Right cardiac atrium (tissue), 5 donors: Measurements from ENCODE around the gene C12orf56. TPM values are rescaled to one million over a fixed set of nuclear protein-coding genes. Genes with fewer than 3 reads are reported as not detected.

ENCODE experiments used
- ATAC-seq, 2 donors: fragments of 200-7000 bp; cut with Tn5 transposase; one replicate each; pipeline versions ENCODE4 v1.8.0 to v1.9.1; 2020; ENCODE audit warnings: moderate library complexity in 2 of 2, mild to moderate bottlenecking in 1 of 2
- DNase-seq, 3 donors: peaks; one replicate each; pipeline ENCODE4 v3.0.0-alpha.2; 2020
- H3K27ac ChIP-seq: one replicate; pipeline ENCODE4 v1.5.1; 2013; ENCODE audit warnings: mild to moderate bottlenecking, low read length, control low read depth, moderate library complexity
- H3K27me3 ChIP-seq: one replicate; pipeline ENCODE4 v1.6.1; 2013; ENCODE audit not compliant: control insufficient read depth, insufficient read depth
- H3K4me1 ChIP-seq: one replicate; pipeline ENCODE4 v1.6.1; 2013; ENCODE audit warnings: low read length; ENCODE audit not compliant: control insufficient read depth, insufficient read depth
- H3K4me3 ChIP-seq: one replicate; pipeline ENCODE4 v1.5.1; 2013; ENCODE audit warnings: low read length, control low read depth
- H3K9me3 ChIP-seq: one replicate; pipeline ENCODE4 v1.6.1; 2013; ENCODE audit warnings: low read length; ENCODE audit not compliant: control insufficient read depth
- WGBS: extraction: QIAGEN DNeasy Blood & Tissue Kit; methylation state at CpG from one replicate; pipeline ENCODE4 v1.1.7; 2013; 5-methylcytosine and 5-hydroxymethylcytosine counted together
- intact Hi-C, 4 donors: fragments of 100-400 bp; cut with DNase I; formaldehyde crosslinking; loops; one replicate each; pipeline versions ENCODE4 v1.11.0 to v1.14.0; 2022 to 2023
- long read RNA-seq, 4 donors: library from polyadenylated mRNA; unstranded; transcript quantifications; one replicate each; pipeline ENCODE4 v2.0.0, GENCODE V29; 2020 to 2021
- polyA plus RNA-seq: library from polyadenylated mRNA; stranded (reverse); fragments of 200-250 nt; gene quantifications from one replicate; pipeline ENCODE4 v1.2.3, GENCODE V29; 2013
- total RNA-seq, 4 donors: library from RNA; stranded (reverse); fragmentation: NEBNext Ultra II Directional; extraction: Animal tissue kit (Norgen Biotek cat#: 25700); gene quantifications; one replicate each; pipeline ENCODE4 v1.2.1, GENCODE V29; 2021
- donor health status: healthy with polysubstance abuse.
- donor health status: DM: no; HTN: yes; CAD: no.
- donor health status: DM: no; HTN: no; CAD: no.
- donor health status: DM: no; HTN: yes; CAD: no; lungs with severe emphysema.
- donor health status: DM: yes; HTN: yes; CAD: no.

The C12orf56 gene
- total RNA-seq: not detected
- not detected for polyA plus RNA-seq
- long read RNA-seq, donor 1: 0 reads
- long read RNA-seq, donor 2: 0 reads
- long read RNA-seq, donor 3: 0 reads
- long read RNA-seq, donor 4: 0 reads

GRCh38 chr12:64390275-64390851 lies at the start of gene C12orf56:
TSS of gene C12orf56 (minus strand) at chr12:64390758. CDS start at chr12:64390565, 193 bp downstream.
- intact Hi-C loops: no loop called here
- DNase-seq: peak in 2 of 3 donors; percentile 56 to 62
- H3K27ac ChIP-seq: no peak within 1 kb of the TSS
- peak within 1 kb of the TSS; percentile 26 for H3K4me3 ChIP-seq
- H3K4me1 ChIP-seq: no peaks in the 10 kb centered on the region
- 2% methylated on average over 66 of the region's 66 CpGs for WGBS
- H3K27me3 ChIP-seq: no peaks in the 10 kb centered on the region
- peak; percentile 36 to 52 for ATAC-seq
- no peaks in the 10 kb centered on the region for H3K9me3 ChIP-seq

- Histone ChIP-seq H3K4me3 (no peak overlapping the region), H3K27me3 (no peaks in the 10 kb centered on the region), H3K4me1 (no peaks in the 10 kb centered on the region), H3K27ac (no peak overlapping the region), H3K9me3 (no peaks in the 10 kb centered on the region)
- DNase-seq (no peak), ATAC-seq (no peak)
- WGBS: 97% methylated on average over 1 of the region's 1 CpG
- intact Hi-C loops: no loop called here
Observed at GRCh38 chr12:64440100-64440499, 49.5 kb upstream of the C12orf56 start.

- Histone ChIP-seq H3K4me3 (no peak overlapping the region), H3K27ac (no peak overlapping the region), H3K4me1 (no peaks in the 10 kb centered on the region), H3K27me3 (no peaks in the 10 kb centered on the region), H3K9me3 (no peaks in the 10 kb centered on the region)
- DNase-seq (no peak), ATAC-seq (no peak)
- intact Hi-C loops: no loop called here
- 95% methylated on average over 5 of the region's 5 CpGs for WGBS
Observed at GRCh38 chr12:64433915-64434314, 43.4 kb upstream of the C12orf56 start.

- H3K4me3 ChIP-seq: no peak overlapping the region
- H3K27me3 ChIP-seq: no peaks in the 10 kb centered on the region
- ATAC-seq (no peak), DNase-seq (no peak)
- WGBS: 95% methylated on average over 4 of the region's 4 CpGs
- no peaks in the 10 kb centered on the region for H3K4me1 ChIP-seq
- no peaks in the 10 kb centered on the region for H3K9me3 ChIP-seq
- intact Hi-C loops: no loop called here
- H3K27ac ChIP-seq: no peak overlapping the region
Observed at GRCh38 chr12:64431791-64432190, 41.2 kb upstream of the C12orf56 start.

GRCh38 chr12:64430886-64431285 lies 40.3 kb upstream of the C12orf56 start:
- Histone ChIP-seq H3K27ac (no peak overlapping the region), H3K4me3 (no peak overlapping the region), H3K9me3 (no peaks in the 10 kb centered on the region), H3K27me3 (no peaks in the 10 kb centered on the region), H3K4me1 (no peaks in the 10 kb centered on the region)
- intact Hi-C loops: no loop called here
- WGBS: 72% methylated on average over 2 of the region's 2 CpGs
- ATAC-seq (no peak), DNase-seq (no peak)

- no peaks in the 10 kb centered on the region for H3K9me3 ChIP-seq
- no peak overlapping the region for H3K4me3 ChIP-seq
- no peak for DNase-seq
- intact Hi-C loops: loop anchor here in 2 of 4 donors (10.0 kb wide), 2 partner anchors 56 to 66 kb away; no protein-coding TSS in a partner anchor
- H3K4me1 ChIP-seq: no peaks in the 10 kb centered on the region
- WGBS: 92% methylated on average over 4 of the region's 4 CpGs
- ATAC-seq: no peak
- no peak overlapping the region for H3K27ac ChIP-seq
- no peaks in the 10 kb centered on the region for H3K27me3 ChIP-seq
Observed at GRCh38 chr12:64428956-64429355, 38.4 kb upstream of the C12orf56 start.

- H3K4me3 ChIP-seq: no peak overlapping the region
- no peaks in the 10 kb centered on the region for H3K4me1 ChIP-seq
- ATAC-seq (no peak), DNase-seq (no peak)
- H3K27ac ChIP-seq: no peak overlapping the region
- WGBS: 26% methylated on average over 1 of the region's 1 CpG
- no peaks in the 10 kb centered on the region for H3K27me3 ChIP-seq
- H3K9me3 ChIP-seq: no peaks in the 10 kb centered on the region
- intact Hi-C loops: loop anchor here in 2 of 4 donors (10.0 kb wide), 2 partner anchors 57 to 67 kb away; no protein-coding TSS in a partner anchor
Observed at GRCh38 chr12:64427988-64428387, 37.4 kb upstream of the C12orf56 start.

GRCh38 chr12:64419696-64420095 lies 29.1 kb upstream of the C12orf56 start:
- no peak for ATAC-seq
- no peaks in the 10 kb centered on the region for H3K27me3 ChIP-seq
- H3K27ac ChIP-seq: no peak overlapping the region
- intact Hi-C loops: loop anchor here in 2 of 4 donors (10.0 kb wide), 2 partner anchors 65 to 75 kb away; no protein-coding TSS in a partner anchor
- H3K4me1 ChIP-seq: no peaks in the 10 kb centered on the region
- 72% methylated on average over 3 of the region's 3 CpGs for WGBS
- DNase-seq: no peak
- H3K9me3 ChIP-seq: no peaks in the 10 kb centered on the region
- H3K4me3 ChIP-seq: no peak overlapping the region

GRCh38 chr12:64418209-64418608 lies 27.7 kb upstream of the C12orf56 start:
- no peaks in the 10 kb centered on the region for H3K27me3 ChIP-seq
- DNase-seq: no peak
- H3K4me1 ChIP-seq: no peaks in the 10 kb centered on the region
- no peak overlapping the region for H3K27ac ChIP-seq
- no peaks in the 10 kb centered on the region for H3K9me3 ChIP-seq
- no peak for ATAC-seq
- H3K4me3 ChIP-seq: no peak overlapping the region
- intact Hi-C loops: no loop called here

- H3K27ac ChIP-seq: no peak overlapping the region
- no peak for DNase-seq
- no peaks in the 10 kb centered on the region for H3K4me1 ChIP-seq
- intact Hi-C loops: no loop called here
- ATAC-seq: no peak
- no peaks in the 10 kb centered on the region for H3K27me3 ChIP-seq
- whole genome bisulfite sequencing: 84% methylated on average over 2 of the region's 2 CpGs
- H3K4me3 ChIP-seq: no peak overlapping the region
- no peaks in the 10 kb centered on the region for H3K9me3 ChIP-seq
Observed at GRCh38 chr12:64413884-64414283, 23.3 kb upstream of the C12orf56 start.

- no peak overlapping the region for H3K4me3 ChIP-seq
- H3K9me3 ChIP-seq: no peaks in the 10 kb centered on the region
- 95% methylated on average over 2 of the region's 2 CpGs for WGBS
- no peak for DNase-seq
- H3K27ac ChIP-seq: no peak overlapping the region
- intact Hi-C loops: no loop called here
- H3K27me3 ChIP-seq: no peaks in the 10 kb centered on the region
- ATAC-seq: no peak
- H3K4me1 ChIP-seq: no peaks in the 10 kb centered on the region
Observed at GRCh38 chr12:64412459-64412858, 21.9 kb upstream of the C12orf56 start.

GRCh38 chr12:64411427-64411826 lies 20.9 kb upstream of the C12orf56 start:
- no peaks in the 10 kb centered on the region for H3K27me3 ChIP-seq
- H3K4me1 ChIP-seq: no peaks in the 10 kb centered on the region
- DNase-seq (no peak), ATAC-seq (no peak)
- H3K4me3 ChIP-seq: no peak overlapping the region
- intact Hi-C loops: no loop called here
- no peaks in the 10 kb centered on the region for H3K9me3 ChIP-seq
- no peak overlapping the region for H3K27ac ChIP-seq
- WGBS: 90% methylated on average over 2 of the region's 2 CpGs
